HCT116 (cell line): ENCODE data around the gene DOCK4.

Experiments
- CEBPB ChIP-seq: IDR thresholded peaks from 2 replicates; pipeline ENCODE4 v1.6.1; 2012; ENCODE audit warnings: low read depth
- CTCF ChIP-seq, 3 experiments: fragments of 200-600 bp in 1 of 3; sonication (generic) in 1 of 3; IDR thresholded peaks in 2 of 3; conservative IDR thresholded peaks in 1 of 3; 2 replicates each; pipeline ENCODE4 v1.5.1; 2012 to 2017; ENCODE audit warnings: low read depth in 2 of 3, low read length in 2 of 3, antibody characterized with exemption in 1 of 3, borderline replicate concordance in 1 of 3, control low read depth in 1 of 3, mild to moderate bottlenecking in 1 of 3, mixed read lengths in 1 of 3, mixed run types in 1 of 3, moderate library complexity in 1 of 3; ENCODE audit not compliant: insufficient read depth in 1 of 3
- EZH2 ChIP-seq: fragments of 200-600 bp; sonication (generic); IDR thresholded peaks from 2 replicates; pipeline ENCODE4 v1.6.1; 2017; ENCODE audit warnings: antibody characterized with exemption, mixed run types
- EZH2phosphoT487 ChIP-seq: fragments of 200-600 bp; IDR thresholded peaks from 2 replicates; pipeline ENCODE4 v1.6.1; 2018; ENCODE audit warnings: antibody characterized with exemption, borderline replicate concordance
- POLR2A ChIP-seq: IDR thresholded peaks from 2 replicates; pipeline ENCODE4 v1.7.0; 2011; ENCODE audit warnings: borderline replicate concordance; ENCODE audit not compliant: insufficient read depth, insufficient read length; ENCODE audit errors: extremely low read depth
- POLR2AphosphoS5 ChIP-seq: IDR thresholded peaks from 2 replicates; pipeline ENCODE4 v1.6.1; 2011; ENCODE audit warnings: mild to moderate bottlenecking, low read depth, low read length, moderate library complexity
- SIN3A ChIP-seq: IDR thresholded peaks from 2 replicates; pipeline ENCODE4 v1.6.1; 2012; ENCODE audit warnings: low read depth
- TF ChIP-seq, protein P1 (sequence below): IDR thresholded peaks from 2 replicates; pipeline ENCODE4 v1.6.1; 2012

DNA sequence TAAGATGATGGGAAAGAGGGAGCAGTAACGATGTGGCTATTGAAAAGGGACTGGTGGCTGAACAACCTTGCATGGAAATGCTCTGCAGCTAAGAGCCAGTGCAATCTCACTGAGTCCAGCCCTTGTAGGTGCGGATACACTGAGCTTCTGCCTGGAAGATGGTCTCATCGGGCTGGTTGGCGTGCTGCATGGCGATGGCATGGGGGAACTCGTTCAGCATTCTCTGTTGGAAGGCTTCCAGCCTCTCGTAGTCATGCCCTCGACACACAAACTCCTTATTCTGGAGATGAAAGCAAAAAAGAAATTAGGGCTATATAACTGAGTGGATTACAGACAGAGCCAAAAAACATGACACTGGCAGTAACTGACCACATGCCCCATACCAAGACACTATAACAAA lies 446.2 kb downstream of the DOCK4 start:
- no peak for TF ChIP-seq CTCF (IDR thresholded peaks at IDR 0.05 in 2 of 3, conservative IDR thresholded peaks at IDR 0.05 in 1 of 3; ENCODE audit: borderline replicate concordance in 1 of 3, insufficient read depth in 1 of 3, low read depth in 2 of 3, low read length in 2 of 3)
- no peak for TF ChIP-seq POLR2AphosphoS5
- TF ChIP-seq POLR2A, result no peak
- TF ChIP-seq EZH2, result no peak
- no peak for TF ChIP-seq EZH2phosphoT487
- TF ChIP-seq CEBPB, result no peak
- TF ChIP-seq, protein P1, sequence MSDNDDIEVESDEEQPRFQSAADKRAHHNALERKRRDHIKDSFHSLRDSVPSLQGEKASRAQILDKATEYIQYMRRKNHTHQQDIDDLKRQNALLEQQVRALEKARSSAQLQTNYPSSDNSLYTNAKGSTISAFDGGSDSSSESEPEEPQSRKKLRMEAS, result no peak
- no peak for TF ChIP-seq SIN3A
